ENCODE results near the gene DIP2B.

DIP2B gene

DNA sequence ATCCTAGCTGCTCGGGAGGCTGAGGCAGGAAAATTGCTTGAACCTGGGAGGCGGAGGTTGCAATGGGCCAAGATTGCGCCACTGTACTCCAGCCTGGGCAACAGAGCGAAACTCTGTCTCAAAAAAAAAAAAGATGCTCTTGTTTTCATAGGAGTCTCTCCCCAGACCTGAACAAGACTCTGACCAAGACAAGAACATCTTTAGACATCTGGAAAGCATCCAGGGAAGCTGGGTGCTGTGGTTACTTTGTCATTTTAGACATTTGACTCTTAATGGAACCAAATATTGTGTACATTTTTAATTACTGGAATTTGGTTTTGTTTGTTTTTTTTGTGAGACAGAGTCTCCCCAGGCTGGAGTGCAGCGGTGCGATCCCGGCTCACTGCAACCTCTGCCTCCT is 238.0 kb downstream of the DIP2B start:
- Histone ChIP-seq H3K27ac (ENCODE audit: low read depth, low read length) (no peak overlapping the region), H4K20me1 (ENCODE audit: low read depth, low read length) (no peaks in the 10 kb centered on the region), H2AFZ (ENCODE audit: low read depth, low read length, severe bottlenecking) (no peak overlapping the region), H3K9me2 (replicated peaks; ENCODE audit: insufficient read depth, low read length) (no peaks in the 10 kb centered on the region), H3K36me3 (ENCODE audit: low read length) (no peaks in the 10 kb centered on the region), H3K4me2 (ENCODE audit: low read depth, low read length, poor library complexity, severe bottlenecking) (no peak overlapping the region), H3K4me3 (ENCODE audit: insufficient read depth, low read length, poor library complexity, severe bottlenecking) (no peak overlapping the region), H3K27me3 (ENCODE audit: low read length) (no peaks in the 10 kb centered on the region), H3F3A (ENCODE audit: insufficient read depth) (no peaks in the 10 kb centered on the region), H3K9ac (ENCODE audit: low read length) (no peak overlapping the region), H3K9me3 (ENCODE audit: insufficient read depth, low read length) (no peaks in the 10 kb centered on the region), H3K79me2 (ENCODE audit: insufficient read depth, low read length) (no peaks in the 10 kb centered on the region)
- no peak for TF ChIP-seq EZH2phosphoT487 (conservative IDR thresholded peaks at IDR 0.05; ENCODE audit: low read length)
- no peak for TF ChIP-seq CTCF (IDR thresholded peaks at IDR 0.05; ENCODE audit: insufficient read depth, low read length, poor library complexity, severe bottlenecking)

GRCh38 chr12:50745861-50746260 is 241.1 kb downstream of the DIP2B start:
- H3F3A ChIP-seq (ENCODE audit: insufficient read depth): no peaks in the 10 kb centered on the region
- H3K79me2 ChIP-seq (ENCODE audit: insufficient read depth, low read length): no peaks in the 10 kb centered on the region
- no peak overlapping the region for H3K4me2 ChIP-seq (ENCODE audit: low read depth, low read length, poor library complexity, severe bottlenecking)
- no peaks in the 10 kb centered on the region for H3K27me3 ChIP-seq (ENCODE audit: low read length)
- no peak overlapping the region for H3K4me3 ChIP-seq (ENCODE audit: insufficient read depth, low read length, poor library complexity, severe bottlenecking)
- no peak overlapping the region for H2AFZ ChIP-seq (ENCODE audit: low read depth, low read length, severe bottlenecking)
- H3K9me3 ChIP-seq (ENCODE audit: insufficient read depth, low read length): no peaks in the 10 kb centered on the region
- no peak overlapping the region for H3K9ac ChIP-seq (ENCODE audit: low read length)
- no peak for TF ChIP-seq CTCF (IDR thresholded peaks at IDR 0.05; ENCODE audit: insufficient read depth, low read length, poor library complexity, severe bottlenecking)
- TF ChIP-seq EZH2phosphoT487 (conservative IDR thresholded peaks at IDR 0.05; ENCODE audit: low read length): no peak
- H4K20me1 ChIP-seq (ENCODE audit: low read depth, low read length): no peaks in the 10 kb centered on the region
- H3K9me2 ChIP-seq (replicated peaks; ENCODE audit: insufficient read depth, low read length): no peaks in the 10 kb centered on the region
- no peak overlapping the region for H3K27ac ChIP-seq (ENCODE audit: low read depth, low read length)
- no peaks in the 10 kb centered on the region for H3K36me3 ChIP-seq (ENCODE audit: low read length)

GRCh38 chr12:50746431-50746830 is 241.6 kb downstream of the DIP2B start:
- H3K27me3 ChIP-seq (ENCODE audit: low read length): no peaks in the 10 kb centered on the region
- H3K9ac ChIP-seq (ENCODE audit: low read length): no peak overlapping the region
- H3K27ac ChIP-seq (ENCODE audit: low read depth, low read length): no peak overlapping the region
- H3K9me2 ChIP-seq (replicated peaks; ENCODE audit: insufficient read depth, low read length): no peaks in the 10 kb centered on the region
- TF ChIP-seq EZH2phosphoT487 (conservative IDR thresholded peaks at IDR 0.05; ENCODE audit: low read length): no peak
- no peak for TF ChIP-seq CTCF (IDR thresholded peaks at IDR 0.05; ENCODE audit: insufficient read depth, low read length, poor library complexity, severe bottlenecking)
- H2AFZ ChIP-seq (ENCODE audit: low read depth, low read length, severe bottlenecking): no peak overlapping the region
- H4K20me1 ChIP-seq (ENCODE audit: low read depth, low read length): no peaks in the 10 kb centered on the region
- no peaks in the 10 kb centered on the region for H3K79me2 ChIP-seq (ENCODE audit: insufficient read depth, low read length)
- H3K9me3 ChIP-seq (ENCODE audit: insufficient read depth, low read length): no peaks in the 10 kb centered on the region
- no peak overlapping the region for H3K4me2 ChIP-seq (ENCODE audit: low read depth, low read length, poor library complexity, severe bottlenecking)
- no peak overlapping the region for H3K4me3 ChIP-seq (ENCODE audit: insufficient read depth, low read length, poor library complexity, severe bottlenecking)
- H3F3A ChIP-seq (ENCODE audit: insufficient read depth): no peaks in the 10 kb centered on the region
- H3K36me3 ChIP-seq (ENCODE audit: low read length): no peaks in the 10 kb centered on the region

GRCh38 chr12:50747817-50748216 is 243.0 kb downstream of the DIP2B start:
- no peak overlapping the region for H3K9ac ChIP-seq (ENCODE audit: low read length)
- H3K4me2 ChIP-seq (ENCODE audit: low read depth, low read length, poor library complexity, severe bottlenecking): no peak overlapping the region
- H3K27me3 ChIP-seq (ENCODE audit: low read length): no peaks in the 10 kb centered on the region
- H2AFZ ChIP-seq (ENCODE audit: low read depth, low read length, severe bottlenecking): no peak overlapping the region
- H3K79me2 ChIP-seq (ENCODE audit: insufficient read depth, low read length): no peaks in the 10 kb centered on the region
- no peak overlapping the region for H3K27ac ChIP-seq (ENCODE audit: low read depth, low read length)
- no peaks in the 10 kb centered on the region for H3F3A ChIP-seq (ENCODE audit: insufficient read depth)
- TF ChIP-seq CTCF (IDR thresholded peaks at IDR 0.05; ENCODE audit: insufficient read depth, low read length, poor library complexity, severe bottlenecking) (no peak), EZH2phosphoT487 (conservative IDR thresholded peaks at IDR 0.05; ENCODE audit: low read length) (no peak)
- no peak overlapping the region for H3K4me3 ChIP-seq (ENCODE audit: insufficient read depth, low read length, poor library complexity, severe bottlenecking)
- H3K36me3 ChIP-seq (ENCODE audit: low read length): no peaks in the 10 kb centered on the region
- no peaks in the 10 kb centered on the region for H3K9me3 ChIP-seq (ENCODE audit: insufficient read depth, low read length)
- no peaks in the 10 kb centered on the region for H4K20me1 ChIP-seq (ENCODE audit: low read depth, low read length)
- H3K9me2 ChIP-seq (replicated peaks; ENCODE audit: insufficient read depth, low read length): no peaks in the 10 kb centered on the region

Measured in SU-DHL-6 (cell line).